ENCODE measurements around the gene SIAH2. TPM values are rescaled to one million over a fixed set of nuclear protein-coding genes. Genes with fewer than 3 reads are reported as not detected.

The SIAH2 gene
- total RNA-seq, 1 donor from 2014 or later: 27.6 TPM

GRCh38 chr3:150691414-150692040 lies 71.4 kb downstream of the SIAH2 start:
- Mint-ChIP-seq H3K4me1 (ENCODE audit: unreplicated experiment) (no peaks in the 10 kb centered on the region), H3K9me3 (ENCODE audit: unreplicated experiment) (no peaks in the 10 kb centered on the region), H3K36me3 (ENCODE audit: unreplicated experiment) (peaks cover 3% of the 10 kb centered on the region), H3K27me3 (ENCODE audit: unreplicated experiment) (peaks cover 11% of the 10 kb centered on the region), H3K4me3 (ENCODE audit: unreplicated experiment) (no peak overlapping the region), H3K27ac (ENCODE audit: unreplicated experiment) (no peak overlapping the region)
- no peak for TF ChIP-seq CTCF (IDR thresholded peaks at IDR 0.05)
- no peak for DNase-seq (ENCODE audit: extremely low spot score, unreplicated experiment)

Other genes starting within 250 kb of the SIAH2 start
- 81.3 and 82.1 TPM in 2 replicates for gene SERP1, start 216.7 kb downstream of the SIAH2 start, total RNA-seq
- 66.5 and 67.7 TPM in 2 replicates for gene EIF2A, start 216.4 kb downstream of the SIAH2 start, total RNA-seq
- gene SELENOT, start 159.8 kb downstream of the SIAH2 start, total RNA-seq: 67.9 and 76.1 TPM in 2 replicates
- gene ERICH6, start 59.2 kb downstream of the SIAH2 start, total RNA-seq: 0.83 TPM in 1 of 2 replicates, not detected in the other
- gene MINDY4B, start 142.3 kb upstream of the SIAH2 start, total RNA-seq: not detected in 2 replicates
- not detected in 2 replicates for gene CLRN1, start 209.6 kb upstream of the SIAH2 start, total RNA-seq

All from osteocyte (in vitro differentiated cells).